ENCODE measurements around the gene GBE1.

The GBE1 gene

GRCh38 chr3:81550415-81550814 is 211.0 kb downstream of the GBE1 start:
- TF ChIP-seq NFIC (IDR thresholded peaks at IDR 0.05) (no peak), TEAD4 (IDR thresholded peaks at IDR 0.05) (no peak)

GRCh38 chr3:81549831-81550230 is 211.6 kb downstream of the GBE1 start:
- TF ChIP-seq YY1 (IDR thresholded peaks at IDR 0.05; ENCODE audit: low read depth) (no peak), EGR1 (IDR thresholded peaks at IDR 0.05) (no peak), TCF12 (IDR thresholded peaks at IDR 0.05; ENCODE audit: low read depth) (no peak), USF1 (IDR thresholded peaks at IDR 0.05) (no peak), TEAD4 (IDR thresholded peaks at IDR 0.05) (no peak), CREB1 (IDR thresholded peaks at IDR 0.05; ENCODE audit: low read depth) (no peak), NFIC (IDR thresholded peaks at IDR 0.05) (no peak), MAX (IDR thresholded peaks at IDR 0.05) (no peak), FOXM1 (IDR thresholded peaks at IDR 0.05; ENCODE audit: borderline replicate concordance, low read depth) (no peak), EP300 (IDR thresholded peaks at IDR 0.05; ENCODE audit: borderline replicate concordance) (no peak), RAD21 (IDR thresholded peaks at IDR 0.05; ENCODE audit: low read depth) (no peak), REST (IDR thresholded peaks at IDR 0.05; ENCODE audit: low read depth) (no peak), ZBTB7A (IDR thresholded peaks at IDR 0.05; ENCODE audit: low read depth) (no peak)

- TF ChIP-seq USF1 (IDR thresholded peaks at IDR 0.05) (no peak), FOXM1 (IDR thresholded peaks at IDR 0.05; ENCODE audit: borderline replicate concordance, low read depth) (no peak), MAX (IDR thresholded peaks at IDR 0.05) (no peak), YY1 (IDR thresholded peaks at IDR 0.05; ENCODE audit: low read depth) (no peak), TCF12 (IDR thresholded peaks at IDR 0.05; ENCODE audit: low read depth) (no peak), EGR1 (IDR thresholded peaks at IDR 0.05) (no peak), TEAD4 (IDR thresholded peaks at IDR 0.05) (no peak), REST (IDR thresholded peaks at IDR 0.05; ENCODE audit: low read depth) (no peak), ZBTB7A (IDR thresholded peaks at IDR 0.05; ENCODE audit: low read depth) (no peak)
Measured at GRCh38 chr3:81549388-81549787, 212.1 kb downstream of the GBE1 start.

- no peak for TF ChIP-seq EP300 (IDR thresholded peaks at IDR 0.05; ENCODE audit: borderline replicate concordance)
- TF ChIP-seq ZBTB7A (IDR thresholded peaks at IDR 0.05; ENCODE audit: low read depth): no peak
- no peak for TF ChIP-seq REST (IDR thresholded peaks at IDR 0.05; ENCODE audit: low read depth)
- no peak for TF ChIP-seq CREB1 (IDR thresholded peaks at IDR 0.05; ENCODE audit: low read depth)
- TF ChIP-seq YY1 (IDR thresholded peaks at IDR 0.05; ENCODE audit: low read depth): no peak
- no peak for TF ChIP-seq RAD21 (IDR thresholded peaks at IDR 0.05; ENCODE audit: low read depth)
- TF ChIP-seq NFIC (IDR thresholded peaks at IDR 0.05): no peak
- no peak for TF ChIP-seq USF1 (IDR thresholded peaks at IDR 0.05)
- no peak for TF ChIP-seq MAX (IDR thresholded peaks at IDR 0.05)
- TF ChIP-seq TAF1 (IDR thresholded peaks at IDR 0.05; ENCODE audit: low read depth): no peak
- TF ChIP-seq TCF12 (IDR thresholded peaks at IDR 0.05; ENCODE audit: low read depth): no peak
- TF ChIP-seq EGR1 (IDR thresholded peaks at IDR 0.05): no peak
- no peak for TF ChIP-seq CEBPB (IDR thresholded peaks at IDR 0.05)
- no peak for TF ChIP-seq FOXM1 (IDR thresholded peaks at IDR 0.05; ENCODE audit: borderline replicate concordance, low read depth)
Measured at GRCh38 chr3:81545572-81545971, 215.9 kb downstream of the GBE1 start.

Data from Ishikawa (cell line).